Smooth muscle cell (in vitro differentiated cells): ENCODE results near the gene PLA2R1. TPM values are rescaled to one million over a fixed set of nuclear protein-coding genes. Genes with fewer than 3 reads are reported as not detected.

Source experiments
- DNase-seq: peaks from one replicate; lab custom pipeline; 2025; ENCODE audit not compliant: unreplicated experiment; lab: John Stamatoyannopoulos, UW
- H2AFZ ChIP-seq: fragments of 200-600 bp; sonication (generic); 2 replicates; pipeline ENCODE4 v1.6.0; 2016; ENCODE audit warnings: antibody characterized with exemption, low read depth, mild to moderate bottlenecking
- H3F3A ChIP-seq: fragments of 200-600 bp; sonication (generic); 2 replicates; pipeline ENCODE4 v1.6.0; 2017; ENCODE audit warnings: antibody characterized with exemption, low read depth
- H3K27ac ChIP-seq: fragments of 200-600 bp; sonication (generic); 2 replicates; pipeline ENCODE4 v1.5.1; 2016; ENCODE audit warnings: low read depth, mild to moderate bottlenecking
- H3K27me3 ChIP-seq: fragments of 200-600 bp; sonication (generic); 2 replicates; pipeline ENCODE4 v1.6.1; 2016; ENCODE audit warnings: low read depth, mild to moderate bottlenecking
- H3K36me3 ChIP-seq: fragments of 200-600 bp; sonication (generic); 2 replicates; pipeline ENCODE4 v1.5.1; 2016; ENCODE audit warnings: low read depth
- H3K4me1 ChIP-seq: fragments of 200-600 bp; sonication (generic); 2 replicates; pipeline ENCODE4 v1.5.1; 2016; ENCODE audit warnings: low read depth
- H3K4me2 ChIP-seq: fragments of 200-600 bp; sonication (generic); 2 replicates; pipeline ENCODE4 v1.6.0; 2016; ENCODE audit warnings: mild to moderate bottlenecking
- H3K4me3 ChIP-seq: fragments of 200-600 bp; sonication (generic); 2 replicates; pipeline ENCODE4 v1.5.1; 2016; ENCODE audit warnings: mild to moderate bottlenecking
- H3K79me2 ChIP-seq: fragments of 200-600 bp; sonication (generic); 2 replicates; pipeline ENCODE4 v1.6.0; 2016; ENCODE audit warnings: low read depth, mild to moderate bottlenecking
- H3K9ac ChIP-seq: fragments of 200-600 bp; sonication (generic); 2 replicates; pipeline ENCODE4 v1.6.0; 2016; ENCODE audit warnings: low read depth
- H3K9me3 ChIP-seq: fragments of 200-600 bp; sonication (generic); replicated peaks from 2 replicates; pipeline ENCODE4 v1.5.1; 2016; ENCODE audit warnings: low read depth
- H4K20me1 ChIP-seq: fragments of 200-600 bp; sonication (generic); 2 replicates; pipeline ENCODE4 v1.6.0; 2016; ENCODE audit warnings: low read depth
- CTCF ChIP-seq: fragments of 200-600 bp; sonication (generic); IDR thresholded peaks from 2 replicates; pipeline ENCODE4 v1.5.1; 2017; ENCODE audit warnings: borderline replicate concordance, mild to moderate bottlenecking, antibody characterized with exemption; ENCODE audit not compliant: insufficient read depth, poor library complexity, severe bottlenecking
- WGBS: methylation state at CpG from one replicate; pipeline ENCODE4 v1.1.7; 2016; ENCODE audit warnings: low lambda C conversion rate; 5-methylcytosine and 5-hydroxymethylcytosine counted together
- polyA plus RNA-seq: library from polyadenylated mRNA; unstranded; fragments of >200 nt; fragmentation: Nextera tagmentation; extraction: Ambion mirVana; gene quantifications from 2 replicates; pipeline ENCODE4 v1.2.1, GENCODE V29; 2016
- total RNA-seq: library from RNA; depleted of rRNA; stranded (reverse); fragments of >200 nt; gene quantifications from 2 replicates; pipeline ENCODE4 v1.2.3, GENCODE V29; 2014

PLA2R1 gene
- total and polyA plus RNA-seq, 2 experiments from 2014 or later: 4.8 to 7.3 TPM

DNA sequence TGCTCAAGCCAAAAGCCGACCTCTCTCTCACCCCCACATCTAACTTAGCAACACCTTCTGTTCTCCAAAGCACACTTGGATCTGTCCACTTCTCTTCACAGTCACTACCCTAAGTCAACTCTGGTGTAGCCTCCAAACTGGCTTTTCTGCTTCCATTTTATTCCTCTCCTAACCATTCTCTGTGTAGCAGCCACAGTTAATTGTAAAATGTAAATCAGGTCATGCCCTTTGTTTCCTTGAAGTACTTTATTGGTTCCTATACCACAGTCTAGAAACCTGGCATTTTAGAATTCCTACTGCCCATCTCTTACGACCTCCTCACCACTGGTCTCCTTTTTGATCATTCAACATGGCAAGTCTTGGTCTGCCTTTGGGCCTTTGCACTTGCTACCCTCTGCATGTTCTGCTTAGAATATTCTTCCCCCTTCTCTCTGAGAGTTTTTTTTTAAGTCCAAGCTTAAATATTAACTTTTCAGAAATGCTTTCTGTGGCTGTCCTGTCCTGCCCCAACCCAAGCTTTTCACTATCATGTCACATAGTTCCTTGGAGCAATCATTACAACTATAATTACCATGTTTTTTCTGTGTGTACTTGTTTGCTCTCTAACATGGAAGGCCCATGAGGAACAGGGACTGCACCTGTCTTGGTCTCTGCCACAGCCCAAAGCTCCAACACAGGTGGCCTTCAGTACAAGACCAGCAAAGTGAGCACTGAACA is 42.9 kb downstream of the PLA2R1 start:
- H3K36me3 ChIP-seq: peaks cover 6% of the 10 kb centered on the region
- no peaks in the 10 kb centered on the region for H4K20me1 ChIP-seq
- H2AFZ ChIP-seq: no peak overlapping the region
- H3K4me2 ChIP-seq: no peak overlapping the region
- H3K27me3 ChIP-seq: no peaks in the 10 kb centered on the region
- H3F3A ChIP-seq: no peaks in the 10 kb centered on the region
- no peak overlapping the region for H3K4me3 ChIP-seq
- H3K9me3 ChIP-seq: peaks cover 8% of the 10 kb centered on the region
- DNase-seq: no peak
- no peak overlapping the region for H3K9ac ChIP-seq
- no peaks in the 10 kb centered on the region for H3K79me2 ChIP-seq
- H3K27ac ChIP-seq: no peak overlapping the region
- 91% methylated on average over 2 of the region's 2 CpGs for WGBS
- no peak for TF ChIP-seq CTCF
- H3K4me1 ChIP-seq: no peaks in the 10 kb centered on the region

DNA sequence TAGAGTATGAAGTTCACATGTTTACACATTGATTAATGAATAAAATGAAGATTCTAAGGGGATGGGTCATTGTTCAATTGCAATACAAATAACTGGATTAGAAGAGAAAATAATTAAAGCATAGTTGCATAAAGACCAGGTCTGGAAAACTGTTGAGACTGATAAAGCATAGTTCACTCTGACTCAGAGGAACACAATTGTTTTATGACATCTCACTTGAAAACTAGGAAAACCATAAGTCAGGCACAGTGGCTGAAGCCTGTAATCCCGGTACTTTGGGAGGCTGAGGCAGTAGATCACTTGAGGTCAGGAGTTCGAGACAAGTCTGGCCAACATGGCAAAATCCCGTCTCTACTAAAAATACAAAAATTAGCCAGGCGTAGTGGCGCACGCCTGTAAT is 46.7 kb downstream of the PLA2R1 start:
- no peaks in the 10 kb centered on the region for H3K79me2 ChIP-seq
- H3K27me3 ChIP-seq: no peaks in the 10 kb centered on the region
- H3K9ac ChIP-seq: no peak overlapping the region
- no peak for DNase-seq
- H3K4me1 ChIP-seq: no peaks in the 10 kb centered on the region
- no peaks in the 10 kb centered on the region for H4K20me1 ChIP-seq
- H2AFZ ChIP-seq: no peak overlapping the region
- H3K36me3 ChIP-seq: no peaks in the 10 kb centered on the region
- TF ChIP-seq CTCF: no peak
- no peaks in the 10 kb centered on the region for H3K9me3 ChIP-seq
- no peak overlapping the region for H3K27ac ChIP-seq
- no peak overlapping the region for H3K4me2 ChIP-seq
- no peak overlapping the region for H3K4me3 ChIP-seq
- WGBS: 76% methylated on average over 6 of the region's 6 CpGs
- H3F3A ChIP-seq: no peaks in the 10 kb centered on the region

DNA sequence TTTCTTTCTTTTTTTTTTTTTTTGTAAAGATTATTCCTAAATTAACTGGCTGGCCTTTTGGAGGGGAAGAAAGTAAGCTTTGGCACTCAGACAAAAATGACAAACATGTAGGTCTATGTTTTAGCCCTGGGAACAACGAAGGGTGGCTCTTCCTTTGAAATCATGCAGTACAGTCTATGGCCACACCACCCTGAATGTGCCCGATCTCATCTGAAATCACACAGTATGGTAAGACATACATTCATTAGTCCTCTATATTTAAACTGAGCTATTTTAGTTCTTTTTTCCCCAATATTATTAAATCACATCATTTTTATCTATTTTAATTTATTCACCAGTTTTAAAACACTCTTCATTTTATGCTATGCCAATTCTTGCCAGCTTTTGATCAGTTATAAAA is 48.2 kb downstream of the PLA2R1 start:
- no peak for TF ChIP-seq CTCF
- Histone ChIP-seq H3K9ac (no peak overlapping the region), H3F3A (no peaks in the 10 kb centered on the region), H3K4me2 (no peak overlapping the region), H3K27me3 (no peaks in the 10 kb centered on the region), H3K27ac (no peak overlapping the region), H2AFZ (no peak overlapping the region), H3K4me3 (no peak overlapping the region), H3K9me3 (no peaks in the 10 kb centered on the region), H4K20me1 (no peaks in the 10 kb centered on the region), H3K36me3 (no peaks in the 10 kb centered on the region), H3K4me1 (no peaks in the 10 kb centered on the region), H3K79me2 (no peaks in the 10 kb centered on the region)
- 43% methylated on average over 2 of the region's 2 CpGs for WGBS
- no peak for DNase-seq
